ENCODE results near the gene KRR1.

Gene KRR1

DNA sequence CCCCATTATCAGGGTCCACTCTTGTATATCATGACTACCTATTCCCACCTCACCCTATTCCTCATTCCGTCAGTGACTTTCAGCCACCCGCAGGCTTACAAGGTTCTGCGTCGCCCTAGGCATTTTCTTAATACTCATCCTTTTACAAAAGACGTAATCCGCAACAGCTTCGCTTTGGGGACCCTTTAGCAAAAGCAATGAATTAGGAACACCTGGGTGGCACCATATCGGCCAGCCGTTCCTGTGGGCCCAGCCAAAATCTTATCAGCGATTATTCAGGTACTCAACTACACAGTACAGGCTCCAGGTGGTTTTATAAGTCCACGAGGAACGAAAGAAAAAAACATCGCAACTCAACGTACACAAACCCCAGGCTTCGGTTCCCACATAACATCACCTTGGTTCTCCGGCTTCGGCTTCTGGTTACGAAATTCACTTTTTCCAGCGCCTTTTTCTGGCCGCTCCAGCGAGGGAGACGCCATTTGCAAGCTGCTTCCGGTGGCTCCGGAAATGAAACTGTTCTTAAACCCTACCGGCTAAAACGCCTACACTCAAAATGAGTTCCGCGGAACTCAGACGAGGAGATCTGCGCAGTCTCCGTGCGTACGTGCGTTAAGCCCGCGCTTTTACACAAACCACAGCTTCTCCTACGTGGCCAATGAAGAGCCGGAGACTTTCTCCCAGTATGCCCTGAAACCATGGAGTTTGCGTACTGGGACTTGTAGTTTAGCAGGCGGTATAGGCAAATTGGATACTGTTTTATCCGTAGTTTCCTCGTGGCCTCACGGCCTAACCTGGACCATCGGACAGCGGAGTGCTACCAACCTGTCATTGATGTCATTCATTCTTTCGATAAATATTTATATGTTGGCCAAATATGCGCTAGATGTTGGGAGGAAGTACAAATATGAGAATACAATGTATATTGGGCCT lies at the start of gene KRR1:
Gene KRR1, minus strand, starts transcription at position 494 of the 933 bp plus-strand sequence. Its CDS starts 12 bp downstream, at position 482.
- peak; percentile 99 for DNase-seq

DNA sequence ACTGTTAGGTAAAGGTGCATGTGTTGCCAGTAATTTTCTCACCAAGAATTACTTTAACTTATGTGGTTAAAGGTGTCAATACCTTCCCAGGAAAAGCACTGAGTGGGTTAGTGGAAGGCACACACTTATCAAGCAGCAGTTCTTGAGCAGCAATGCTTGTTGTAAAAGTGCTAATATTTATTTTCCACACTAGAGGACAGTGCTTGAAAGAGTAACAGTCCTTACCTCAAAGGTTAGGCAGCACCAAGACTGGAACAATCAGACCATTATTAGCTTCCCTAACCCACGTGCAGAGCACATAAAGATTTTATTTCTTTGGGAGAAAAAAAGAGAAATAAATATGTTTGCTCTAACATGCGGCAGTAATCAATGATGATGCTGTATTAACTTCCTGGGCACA lies 48.8 kb upstream of the KRR1 start:
- DNase-seq = peak; percentile 11

DNA sequence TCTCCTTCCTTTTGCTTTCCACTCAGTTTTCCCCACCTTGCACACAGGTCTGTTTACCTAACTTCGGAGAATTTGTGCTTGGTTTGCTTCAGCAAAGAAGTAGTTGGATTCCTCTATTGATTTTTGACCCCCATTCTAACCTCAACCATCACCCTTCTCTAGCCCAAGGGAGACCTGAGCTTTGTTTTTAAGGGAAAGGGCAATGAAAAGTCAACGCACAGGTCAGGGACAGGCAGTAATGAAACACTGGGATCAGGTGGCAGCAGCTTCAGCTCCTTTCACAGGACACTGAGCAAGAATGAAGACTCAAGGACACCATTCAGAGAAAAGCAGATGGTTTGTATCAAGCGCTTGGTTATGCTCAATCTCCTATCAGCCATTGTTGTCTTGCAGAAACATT lies 46.9 kb upstream of the KRR1 start:
- DNase-seq = no peak

DNA sequence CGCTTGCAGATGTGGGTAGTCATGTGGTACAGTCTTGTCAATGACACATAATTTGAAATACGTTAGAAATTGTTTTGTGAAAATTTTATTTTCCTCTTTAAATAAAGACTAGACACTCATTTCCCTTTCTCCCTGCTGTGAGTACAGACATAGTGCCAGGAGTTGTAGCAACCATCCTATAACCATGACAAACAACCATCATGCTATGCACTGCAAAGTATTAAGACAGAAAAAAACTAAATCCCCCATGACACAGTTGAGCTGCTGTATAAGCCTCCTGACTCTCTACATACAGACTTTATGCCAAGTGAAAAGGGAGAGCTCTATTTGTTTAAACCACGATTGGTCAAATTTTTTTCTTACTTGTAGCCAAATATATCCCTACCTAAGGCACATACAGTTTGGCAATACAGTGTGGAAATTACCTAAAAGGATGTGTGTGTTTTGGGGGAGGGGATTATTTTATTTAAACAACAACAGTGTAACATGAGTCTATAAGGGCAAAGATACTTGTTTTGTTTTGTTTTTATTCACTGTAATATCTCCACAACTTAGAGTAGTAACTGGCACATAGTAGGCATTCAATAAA lies 45.0 kb upstream of the KRR1 start:
- DNase-seq = no peak

DNA sequence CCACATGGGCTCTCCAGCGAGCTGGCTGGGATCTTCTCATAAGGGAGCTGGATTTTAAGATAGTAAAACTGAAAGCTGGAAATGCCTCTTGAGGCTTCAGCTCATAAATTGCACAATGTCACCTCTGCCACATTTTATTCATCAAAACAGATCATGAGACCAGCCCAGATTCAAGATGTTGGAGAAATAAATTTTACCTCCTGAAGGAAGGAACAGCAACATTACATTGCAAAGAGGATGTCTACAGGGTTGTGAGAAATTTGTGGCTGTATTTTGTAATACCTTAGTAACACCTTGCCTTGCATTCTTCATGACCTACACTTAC lies 43.1 kb upstream of the KRR1 start:
- DNase-seq = no peak

DNA sequence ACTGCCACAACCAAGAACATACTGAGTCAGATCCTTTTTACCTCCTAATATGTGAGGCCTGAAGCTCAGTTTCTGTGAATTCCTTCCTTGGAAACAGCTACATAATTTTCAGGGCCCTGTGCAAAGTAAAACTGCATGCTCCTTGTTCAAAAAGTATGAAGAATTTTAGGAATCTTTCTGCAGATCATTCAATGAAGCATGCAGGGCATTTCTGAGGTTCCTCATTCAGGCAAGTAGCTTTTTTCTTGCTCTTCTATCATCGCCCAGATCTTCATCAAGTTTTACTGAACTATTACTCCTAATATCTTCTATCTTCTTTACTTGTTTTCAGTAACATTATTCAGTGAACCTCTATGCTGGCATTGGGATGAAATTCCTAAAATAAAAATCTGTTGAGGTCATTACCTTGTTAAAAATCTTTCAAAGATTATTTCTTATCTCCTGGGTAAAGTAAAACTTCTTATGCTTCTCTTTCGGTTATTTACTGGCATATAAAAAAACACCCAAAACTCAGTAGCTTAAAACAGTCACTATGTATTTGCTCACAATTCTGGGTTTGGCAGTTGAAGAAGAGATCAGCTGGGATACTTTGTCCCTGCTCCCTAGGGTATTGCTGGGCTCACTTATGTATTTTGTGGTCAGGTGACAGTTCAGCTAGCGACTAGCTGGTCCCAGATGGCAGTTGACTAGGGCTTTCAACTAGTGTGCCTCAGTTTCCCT lies 42.6 kb upstream of the KRR1 start:
- no peak for DNase-seq

DNA sequence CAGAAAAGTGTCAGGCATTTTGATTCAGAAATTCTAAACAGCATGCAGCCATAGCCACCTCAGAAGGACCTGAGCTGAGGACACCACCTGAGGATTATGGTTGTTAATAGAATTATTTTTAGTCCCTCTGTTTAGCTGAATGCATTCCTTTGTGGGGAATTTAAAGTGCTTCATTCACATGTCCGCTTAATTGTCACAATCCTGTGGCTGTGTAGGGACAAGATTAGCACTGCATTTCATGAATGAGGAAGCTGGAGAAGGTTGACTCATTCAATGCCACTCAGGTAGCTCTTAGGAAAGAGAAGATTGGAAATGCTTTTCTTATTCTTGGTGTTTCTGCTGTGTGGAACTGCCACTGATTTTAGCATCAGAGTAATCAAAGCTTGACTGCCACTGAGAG lies 42.0 kb upstream of the KRR1 start:
- peak; percentile 69 for DNase-seq

DNA sequence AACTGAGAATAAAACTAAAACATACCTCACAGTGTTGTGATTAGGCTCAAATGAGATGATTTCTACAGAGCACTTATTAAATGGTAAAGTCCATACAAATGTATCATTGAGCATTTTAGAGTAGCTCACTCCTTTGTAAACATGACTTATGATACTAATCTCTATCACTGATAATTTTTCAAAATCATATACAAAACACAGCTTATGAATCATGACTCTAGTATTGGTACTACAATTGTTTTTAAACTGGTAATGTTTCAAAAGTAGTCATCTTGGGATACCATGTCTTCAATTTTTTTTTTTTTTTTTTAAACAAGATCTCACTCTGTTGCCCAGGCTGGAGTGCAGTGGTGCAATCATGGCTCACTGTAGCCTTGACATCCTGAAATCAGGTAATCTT lies 40.1 kb upstream of the KRR1 start:
- no peak for DNase-seq

DNA sequence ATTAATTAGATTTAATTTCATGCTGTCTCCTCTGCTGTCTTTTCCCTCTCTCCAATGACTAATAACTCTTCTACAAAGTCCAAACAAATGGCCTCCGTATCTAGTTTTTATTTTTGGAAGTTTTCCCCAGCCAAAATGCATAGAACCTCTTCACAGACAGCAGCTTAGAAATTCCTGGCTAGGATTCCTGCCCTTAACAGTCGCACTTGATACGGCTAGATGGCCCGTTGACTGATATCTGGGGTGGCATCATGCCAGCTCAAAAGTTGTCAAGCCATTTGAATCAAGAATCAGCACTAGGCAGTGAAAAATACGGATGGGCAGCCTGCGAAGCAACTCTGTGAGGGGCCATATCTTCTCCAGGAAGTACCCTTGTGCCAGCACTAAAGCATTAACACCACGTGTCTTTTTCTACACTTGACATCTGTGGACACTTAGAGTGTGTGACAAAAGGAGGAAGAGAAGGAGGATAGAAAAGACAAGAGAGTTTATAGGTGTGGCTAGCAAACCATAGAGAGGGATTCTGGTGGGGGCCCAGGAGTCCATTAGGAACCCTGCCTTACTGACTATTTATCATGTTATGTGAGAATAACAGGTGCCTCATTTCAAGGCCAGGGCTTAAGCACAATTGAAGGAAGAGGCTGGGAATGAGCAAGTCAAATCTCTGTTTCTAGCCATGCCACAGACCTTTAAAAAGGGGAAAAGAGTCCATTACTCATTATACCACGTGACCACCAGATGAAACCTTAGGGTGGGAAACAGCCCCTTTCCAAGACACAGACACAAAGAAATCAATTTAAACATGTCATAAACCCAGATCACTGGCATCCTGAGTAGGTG lies 39.2 kb upstream of the KRR1 start:
- DNase-seq = no peak

DNA sequence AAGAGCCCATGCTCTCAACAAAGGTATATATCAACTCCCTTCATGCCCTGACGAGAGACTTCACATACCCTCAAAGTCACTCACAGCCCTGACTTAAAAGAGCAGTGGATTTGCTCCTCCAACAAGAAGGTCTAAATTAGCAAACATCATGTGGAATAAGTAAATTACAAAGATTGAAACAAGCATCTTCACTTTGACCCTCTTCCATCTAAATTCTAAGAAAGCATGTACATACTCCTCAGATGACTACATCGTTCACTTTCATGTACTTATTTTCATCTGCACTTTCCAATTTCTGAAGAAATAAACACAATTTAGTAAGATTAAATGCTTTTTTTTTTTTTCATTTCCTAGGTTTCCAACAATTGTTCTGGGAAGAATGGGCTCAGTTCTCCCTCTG lies 38.6 kb upstream of the KRR1 start:
- no peak for DNase-seq

DNA sequence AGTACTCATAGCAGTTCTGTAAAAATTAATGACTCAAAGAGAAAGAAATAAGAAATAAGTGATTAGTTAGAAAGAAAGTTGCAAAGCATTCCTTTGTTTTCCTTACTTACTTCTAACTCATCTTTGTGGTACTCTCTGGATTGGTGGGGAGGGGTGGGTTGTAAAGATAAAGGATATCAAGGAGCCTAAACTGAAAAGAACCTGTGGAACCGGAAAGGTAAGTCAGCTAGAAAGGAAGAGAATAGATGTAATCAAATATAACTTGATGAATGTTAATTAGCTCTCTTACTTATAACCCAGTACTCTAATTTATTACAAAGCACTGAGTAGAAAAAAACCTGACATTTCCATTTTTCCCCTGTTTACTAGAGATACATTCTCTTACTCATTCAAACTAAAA lies 37.5 kb upstream of the KRR1 start:
- DNase-seq = no peak

DNA sequence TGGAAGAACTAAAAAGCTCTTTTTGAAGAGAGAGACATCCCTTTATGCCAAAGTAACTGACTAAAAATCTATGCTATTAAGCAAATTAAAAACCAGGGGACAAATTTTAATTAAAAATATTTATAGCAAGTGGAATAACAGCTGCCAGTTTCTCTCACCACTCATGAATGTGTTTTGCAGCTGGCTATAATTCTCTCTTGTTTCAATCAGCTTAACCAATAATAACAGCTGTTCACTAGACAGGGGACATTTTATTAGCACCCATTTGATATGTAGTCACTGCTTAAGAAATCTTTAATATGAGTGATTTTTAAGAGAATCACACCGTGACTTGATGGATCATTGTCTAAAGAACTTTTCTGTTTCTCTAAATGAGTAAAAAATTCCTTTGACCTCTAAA lies 34.2 kb upstream of the KRR1 start:
- DNase-seq = no peak

DNA sequence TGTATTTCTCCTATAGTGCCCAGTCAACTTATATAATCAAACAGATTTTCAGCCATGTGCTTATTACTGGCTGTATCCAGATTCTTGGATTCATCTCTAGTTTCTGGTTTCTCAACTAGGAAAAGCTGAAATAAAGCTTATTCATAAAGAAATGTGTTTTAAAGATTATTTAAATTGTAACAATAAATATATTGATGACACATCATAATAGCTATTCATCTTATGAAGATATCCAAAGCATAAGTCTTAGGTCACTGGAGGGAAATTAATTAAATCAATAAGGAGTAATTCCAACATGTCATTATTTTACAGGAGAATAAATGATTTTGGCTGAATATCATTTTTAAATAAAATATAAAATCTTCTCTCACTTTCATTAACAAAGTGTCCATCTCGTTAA lies 32.1 kb upstream of the KRR1 start:
- no peak for DNase-seq

DNA sequence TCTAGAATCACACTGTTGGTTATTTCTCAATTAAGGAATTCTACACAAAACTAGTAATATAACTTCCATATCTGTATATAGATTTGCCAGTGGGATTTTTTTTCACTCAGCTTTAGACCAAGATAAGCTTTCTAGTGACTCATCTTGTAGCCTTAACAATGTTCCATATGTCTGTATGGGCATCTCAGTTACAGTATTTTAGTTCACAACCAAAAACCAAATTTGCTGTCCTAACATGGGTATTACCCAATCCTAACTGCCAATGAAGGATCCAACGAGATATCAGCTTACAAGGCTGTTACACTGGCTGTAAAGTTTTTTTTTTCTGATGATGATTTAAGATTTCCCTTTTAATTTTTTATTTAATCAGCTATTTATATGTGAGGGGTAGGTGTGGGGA lies 31.5 kb upstream of the KRR1 start:
- peak; percentile 79 for DNase-seq

DNA sequence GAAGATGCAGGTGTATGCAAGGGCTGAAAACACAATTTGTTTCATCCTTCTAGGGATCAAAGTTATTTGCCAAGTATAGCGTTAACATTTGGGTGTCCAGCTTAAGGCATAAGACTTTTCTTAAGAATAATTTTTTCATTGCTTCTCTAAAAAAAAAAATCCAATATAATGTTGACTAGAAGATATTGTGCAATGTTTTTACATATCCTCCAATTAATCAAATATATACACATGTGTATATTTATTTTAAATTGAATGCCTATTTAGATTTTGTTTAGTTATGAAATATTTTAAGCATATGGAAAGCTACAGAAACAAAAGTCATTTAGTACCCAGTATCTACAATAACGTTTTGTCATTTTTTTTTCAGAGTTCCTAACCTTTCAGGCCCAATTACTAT lies 28.5 kb upstream of the KRR1 start:
- no peak for DNase-seq

DNA sequence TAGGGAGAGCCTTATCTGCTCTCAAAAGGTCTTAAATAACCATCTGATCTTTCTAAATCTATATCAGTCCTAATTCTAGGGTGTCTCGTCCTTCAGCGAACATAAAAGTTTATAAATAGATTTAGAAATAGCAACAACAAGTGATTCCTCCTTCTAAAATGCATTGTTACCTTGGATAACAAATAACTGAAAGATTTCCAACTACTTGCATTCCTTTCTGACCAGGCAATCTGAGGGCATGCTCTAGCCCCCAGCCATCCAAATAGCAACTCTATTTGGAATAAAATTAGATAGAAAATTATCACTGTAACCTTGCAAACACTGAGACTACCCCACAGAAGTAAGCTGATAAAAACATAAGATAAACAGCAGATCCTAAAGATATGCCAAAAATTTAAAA lies 21.8 kb upstream of the KRR1 start:
- no peak for DNase-seq

DNA sequence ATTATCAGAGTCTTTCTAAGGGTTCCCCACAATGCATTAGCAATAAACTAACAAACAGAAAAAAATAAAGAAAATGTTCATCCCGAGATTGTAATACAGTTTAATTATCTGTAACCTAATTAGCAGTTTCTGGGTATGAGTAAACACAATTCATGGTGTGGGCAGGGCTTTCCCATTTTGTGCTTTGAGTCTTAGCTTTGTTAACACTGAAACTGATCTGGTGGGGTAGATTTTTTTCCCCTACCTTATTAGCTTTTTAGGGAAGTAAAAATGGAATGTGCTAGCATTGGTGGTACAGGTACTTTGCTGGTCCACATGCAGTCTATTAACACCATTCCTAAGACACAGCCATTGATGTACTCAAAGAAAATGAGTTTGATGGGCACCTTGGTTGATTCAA lies 18.4 kb upstream of the KRR1 start:
- no peak for DNase-seq

DNA sequence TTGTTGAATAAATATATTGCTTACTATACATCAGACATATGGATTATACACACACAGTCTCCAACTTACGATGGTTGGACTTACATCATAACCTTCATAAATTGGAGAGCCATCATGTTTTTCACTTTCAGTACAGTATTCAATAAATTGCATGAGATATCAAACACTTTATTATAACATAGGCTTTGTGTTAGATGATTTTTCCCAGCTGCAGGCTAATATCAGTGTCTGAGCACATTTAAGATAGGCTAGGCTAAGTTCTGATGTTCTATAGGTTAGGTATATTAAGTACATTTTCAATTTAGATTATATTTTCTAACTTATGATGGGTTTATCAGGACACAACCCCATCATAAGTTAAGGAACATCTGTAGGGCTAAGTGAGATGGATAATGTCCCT lies 17.9 kb upstream of the KRR1 start:
- no peak for DNase-seq

DNA sequence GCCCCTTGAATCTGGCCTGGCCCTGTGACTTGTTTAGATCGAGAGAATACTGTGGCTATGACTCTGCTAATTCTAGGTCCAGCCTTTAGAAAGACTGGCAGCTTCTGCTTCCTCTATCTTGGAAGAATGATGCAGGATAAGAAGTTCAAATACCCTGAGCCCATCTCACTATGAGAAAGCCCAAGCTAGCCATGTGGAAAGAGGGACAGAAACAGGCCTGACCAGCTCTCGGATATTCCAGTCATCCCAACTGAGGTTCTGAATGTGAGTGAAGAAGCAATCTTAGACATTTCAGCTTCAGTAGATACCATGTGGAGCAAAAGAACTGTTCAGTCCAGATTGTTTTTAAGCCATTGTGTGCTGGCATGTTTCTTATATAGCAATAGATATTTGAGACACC lies 17.3 kb upstream of the KRR1 start:
- no peak for DNase-seq

DNA sequence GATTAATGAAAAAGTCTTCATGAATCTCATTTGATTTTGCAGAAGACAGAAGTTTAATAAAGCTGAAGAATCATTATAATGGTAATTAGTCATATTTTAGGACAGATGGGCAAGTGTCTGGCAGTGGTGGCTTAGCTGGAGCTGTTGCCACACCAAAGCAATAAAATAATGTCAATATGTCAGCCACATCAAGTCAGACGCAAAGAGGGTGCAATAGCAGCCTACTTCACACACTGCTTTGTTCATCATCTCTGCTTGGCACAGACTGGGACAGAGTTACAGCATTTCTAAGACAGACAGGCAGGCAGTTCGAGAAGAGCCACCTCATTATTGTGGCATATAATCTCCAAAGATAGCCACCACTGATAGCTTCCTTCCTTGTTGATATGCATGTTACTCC lies 16.9 kb upstream of the KRR1 start:
- DNase-seq = peak; percentile 34

DNA sequence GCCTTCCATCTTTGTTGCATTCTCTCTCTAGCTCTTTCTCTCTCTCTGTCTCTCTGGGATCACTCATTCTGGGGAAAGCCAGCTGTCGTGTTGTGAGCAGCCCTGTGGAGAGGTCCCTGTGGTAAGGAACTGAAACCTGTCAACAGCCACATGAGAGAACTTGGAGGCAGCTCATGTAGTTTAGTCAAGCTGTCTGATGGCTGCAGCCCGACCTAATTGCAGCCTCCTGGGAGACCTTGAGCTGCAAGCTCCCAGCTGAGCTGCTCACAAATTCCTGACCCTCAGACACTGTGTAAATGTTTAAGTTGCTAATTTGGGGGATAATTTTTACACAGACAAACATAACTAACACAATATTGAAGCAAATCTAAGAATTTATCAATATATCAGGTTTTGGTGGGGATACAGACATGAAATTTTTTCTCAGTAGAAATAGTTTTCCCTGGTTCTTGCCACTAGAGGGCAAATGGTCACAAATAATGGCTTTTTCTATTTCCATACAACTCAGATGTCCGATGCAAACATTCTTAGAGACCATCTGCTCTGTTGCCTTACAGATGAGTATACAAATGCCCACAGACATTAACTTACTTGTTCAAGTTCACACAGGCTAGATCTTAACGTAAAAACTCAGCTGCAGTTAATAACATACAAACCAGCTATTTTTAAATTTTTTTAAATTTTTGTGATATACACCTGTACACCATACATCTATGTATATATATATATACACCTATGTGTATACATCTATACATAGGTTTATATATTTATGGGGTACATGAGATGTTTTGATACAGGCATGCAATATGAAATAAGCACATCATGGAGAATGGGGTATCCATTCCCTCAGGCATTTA lies 15.5 kb upstream of the KRR1 start:
- peak; percentile 95 for DNase-seq

DNA sequence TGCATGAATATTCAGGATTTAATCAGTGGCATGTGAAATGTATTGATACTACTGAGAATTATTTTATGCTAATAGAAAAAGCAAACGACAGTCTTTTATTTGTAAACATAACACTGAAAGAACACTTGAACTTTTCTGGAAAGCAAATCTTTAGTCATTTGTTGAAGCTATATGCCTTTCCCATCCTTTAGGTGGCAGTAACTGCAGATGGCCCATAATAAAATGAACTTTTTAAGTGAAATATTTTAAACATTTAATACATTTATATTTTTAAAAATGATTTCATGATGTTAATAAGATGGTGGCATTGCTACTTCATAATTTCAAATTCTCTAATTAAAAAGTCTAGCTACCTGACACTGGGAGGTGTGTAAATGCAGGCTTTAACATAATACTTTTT lies 13.9 kb upstream of the KRR1 start:
- DNase-seq = no peak

Measured in MV-4-11 (cell line).